Measurements from ENCODE around the gene ARPC5.

The ARPC5 gene

DNA sequence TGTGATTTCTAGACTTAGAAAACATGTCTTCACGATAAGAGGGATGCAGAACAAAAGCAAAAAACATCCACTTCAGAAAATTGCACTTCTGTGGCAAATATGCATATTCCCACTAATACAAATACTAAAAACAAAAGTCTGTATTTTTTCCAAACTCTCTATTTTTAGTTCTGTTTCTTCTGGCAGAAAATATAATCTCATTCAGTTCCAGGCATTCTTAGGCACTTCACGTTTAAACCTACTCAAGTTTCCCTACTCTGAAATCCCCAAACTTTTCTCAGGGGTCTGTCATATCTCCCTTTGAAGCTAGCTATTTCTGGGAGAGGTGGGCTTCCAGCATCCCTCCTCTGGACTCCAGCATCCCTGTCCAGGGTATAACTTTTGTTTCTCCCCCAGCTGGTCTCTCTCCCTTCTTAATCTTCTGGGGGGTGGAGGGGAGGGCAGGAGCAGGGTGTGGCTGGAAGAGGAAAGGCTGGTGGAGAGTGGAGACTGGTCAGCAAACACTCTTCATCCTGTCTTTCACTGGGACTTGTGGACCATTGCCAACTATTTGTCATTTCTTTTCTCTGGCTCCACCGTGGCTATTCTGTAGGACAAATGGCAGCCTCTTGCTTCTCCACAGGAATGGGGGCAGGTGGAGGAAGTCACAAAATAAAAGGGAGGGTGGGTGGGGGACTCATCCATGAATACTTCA lies 25.7 kb downstream of the ARPC5 start:
- no peak for DNase-seq

DNA sequence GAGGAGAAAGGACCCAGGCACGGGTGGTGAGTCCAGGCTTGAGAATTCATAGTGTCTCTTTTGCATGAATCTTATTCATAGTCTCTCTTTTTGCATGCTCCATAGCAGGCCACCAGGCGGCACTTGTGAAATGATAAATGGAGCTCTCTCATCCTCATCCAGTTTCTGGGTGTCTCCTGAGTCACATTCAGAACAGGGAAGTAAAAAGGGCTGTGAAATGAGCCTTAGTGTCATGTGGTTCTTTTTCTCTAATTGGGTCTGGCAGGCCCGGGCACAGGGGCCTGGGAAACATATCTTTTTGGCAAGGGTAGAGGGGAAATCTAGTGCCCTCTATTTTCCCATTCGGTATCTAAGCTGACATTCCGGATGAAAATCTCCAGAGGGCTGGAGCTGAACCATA lies 26.3 kb downstream of the ARPC5 start:
- no peak for DNase-seq

GRCh38 chr1:183607322-183607980 lies 28.1 kb downstream of the ARPC5 start:
- no peak for DNase-seq

DNA sequence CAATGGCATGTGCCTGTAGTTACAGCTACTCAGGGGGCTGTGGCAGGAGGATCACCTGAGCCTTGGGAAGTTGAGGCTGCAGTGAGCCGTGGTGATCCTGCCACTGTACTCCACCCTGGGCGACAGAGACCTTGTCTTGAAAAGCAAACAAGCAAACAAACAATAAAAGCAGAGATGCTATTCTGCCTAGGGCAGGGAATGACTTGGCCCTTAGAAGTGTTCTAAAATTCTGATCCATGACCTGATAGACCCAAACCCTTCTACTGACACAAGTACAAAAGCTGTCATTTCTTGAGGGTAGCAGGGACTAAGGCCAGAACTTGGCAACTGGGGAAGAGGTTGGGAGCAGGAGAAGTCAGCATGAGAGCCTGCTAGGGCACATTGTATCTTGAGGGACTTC lies 29.7 kb downstream of the ARPC5 start:
- DNase-seq = no peak

DNA sequence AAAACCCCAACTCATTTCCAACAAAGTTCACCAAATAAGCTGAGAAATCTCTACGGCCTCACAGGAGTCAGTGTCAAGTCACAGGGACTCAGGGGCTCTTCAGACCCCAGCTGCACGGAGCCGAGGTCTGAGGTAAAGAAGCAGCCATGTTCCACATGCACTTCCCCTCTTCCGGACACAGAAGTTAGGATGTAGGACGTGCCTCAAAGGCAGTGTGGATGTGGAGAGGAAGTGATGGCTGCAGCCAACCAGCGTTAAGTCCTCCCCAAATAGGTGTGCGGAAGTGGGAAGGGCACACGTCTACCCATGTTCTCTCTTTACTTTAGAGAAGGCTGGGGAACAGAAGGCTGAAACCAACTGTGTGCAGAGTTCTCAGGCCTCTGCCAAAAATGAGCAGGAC lies 30.8 kb downstream of the ARPC5 start:
- DNase-seq = no peak

DNA sequence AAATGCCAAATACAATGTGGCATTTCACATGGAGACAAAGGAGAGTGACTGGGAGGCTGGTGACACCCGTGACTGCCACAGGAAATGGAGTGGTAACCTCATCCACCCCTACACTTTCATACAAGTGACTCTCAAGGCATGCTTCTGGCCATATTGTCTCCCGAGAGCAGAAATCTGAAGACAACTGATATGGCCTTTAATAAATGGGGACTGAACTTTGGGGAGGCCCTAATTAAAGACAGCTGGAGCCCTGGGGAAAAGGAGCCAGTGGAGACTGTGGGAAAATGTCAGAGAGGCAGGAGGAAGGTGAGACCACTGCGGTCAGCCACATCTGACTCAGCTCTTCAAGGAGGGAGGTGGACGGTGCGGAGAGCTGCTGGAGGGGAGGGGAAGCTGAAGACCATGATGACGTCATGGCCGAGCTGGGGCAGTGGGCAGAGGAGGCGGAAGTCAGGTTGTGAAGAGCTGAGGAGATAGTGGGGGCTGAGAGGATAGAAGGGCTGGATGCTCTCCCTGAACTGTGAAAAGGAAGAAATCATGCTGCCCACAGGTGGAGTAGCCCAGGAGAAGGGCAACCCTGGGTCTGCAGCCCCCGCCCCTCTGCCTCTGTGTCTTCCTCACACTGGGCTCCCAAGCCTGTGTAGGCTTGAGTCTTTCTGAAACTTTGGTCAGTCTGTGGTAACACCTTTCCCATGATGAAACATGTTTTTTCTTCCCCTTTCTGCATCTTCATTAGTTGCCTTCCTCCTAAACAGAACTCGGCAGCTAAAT lies 31.4 kb downstream of the ARPC5 start:
- no peak for DNase-seq

GRCh38 chr1:183602510-183602909 lies 33.1 kb downstream of the ARPC5 start:
- DNase-seq = no peak

DNA sequence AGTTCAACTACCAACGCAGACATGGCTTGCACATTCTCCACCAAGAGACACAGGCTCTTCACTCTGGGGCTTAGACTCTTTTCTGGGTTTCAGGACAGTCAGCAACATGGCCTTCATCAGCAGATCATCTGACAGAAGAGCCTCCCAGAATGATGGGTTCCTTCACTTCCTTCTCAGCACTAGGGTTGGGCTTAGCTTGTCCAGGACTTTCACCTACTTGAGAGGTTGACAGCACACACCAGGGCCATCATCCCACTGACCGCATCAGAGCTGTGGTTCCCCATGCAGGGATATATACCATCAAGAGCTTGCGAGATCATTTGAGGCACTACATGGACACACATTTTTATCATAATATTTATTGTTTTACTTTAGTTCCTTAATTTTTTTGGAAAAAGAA lies 34.9 kb downstream of the ARPC5 start:
- no peak for DNase-seq

- DNase-seq = no peak
Observed at GRCh38 chr1:183600136-183600535, 35.4 kb downstream of the ARPC5 start.

GRCh38 chr1:183598386-183598785 lies 37.2 kb downstream of the ARPC5 start:
- no peak for DNase-seq

- DNase-seq = no peak
Observed at GRCh38 chr1:183597656-183598347, 37.8 kb downstream of the ARPC5 start.

GRCh38 chr1:183596500-183596899 lies 39.1 kb downstream of the ARPC5 start:
- DNase-seq = no peak

GRCh38 chr1:183595537-183595936 lies 40.0 kb downstream of the ARPC5 start:
- no peak for DNase-seq

DNA sequence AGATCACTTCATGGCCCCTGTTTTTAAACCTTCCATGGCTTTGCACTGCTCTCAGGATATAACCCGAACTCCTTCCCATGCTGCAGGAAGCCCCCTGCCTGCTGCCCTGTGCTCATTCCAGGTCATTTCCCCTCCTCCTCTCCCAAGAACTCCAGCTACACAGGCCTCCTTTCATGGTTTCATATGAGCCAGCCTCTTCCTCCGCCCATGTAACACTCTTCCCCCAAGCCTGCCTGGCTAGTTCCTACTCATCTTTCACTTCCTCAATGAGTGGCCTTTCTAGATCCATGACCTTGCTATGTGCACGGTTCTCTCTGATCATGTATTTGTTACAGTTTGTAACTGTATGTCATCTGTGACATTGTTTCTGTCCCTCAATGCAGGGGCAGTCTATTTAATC lies 42.2 kb downstream of the ARPC5 start:
- no peak for DNase-seq

DNA sequence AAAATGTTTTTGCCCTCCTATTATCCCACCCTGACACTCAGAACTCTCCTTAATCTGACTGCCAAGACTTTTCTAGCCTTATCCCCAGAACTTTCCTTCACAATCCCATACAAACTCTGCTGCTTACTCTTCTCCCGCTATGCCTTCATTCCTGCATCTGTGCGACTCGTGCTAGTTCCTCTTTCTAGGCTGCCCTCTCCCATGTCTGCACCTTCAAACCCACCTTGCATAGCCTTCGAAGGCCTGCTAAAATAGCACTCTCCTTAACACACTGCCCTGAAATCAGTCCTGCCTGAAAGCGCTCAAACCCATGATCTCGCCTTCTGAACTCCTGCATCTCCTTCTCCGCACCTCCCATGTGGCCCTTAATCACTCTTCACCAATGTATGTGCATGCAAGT lies 42.9 kb downstream of the ARPC5 start:
- no peak for DNase-seq

GRCh38 chr1:183590244-183591191 lies 45.1 kb downstream of the ARPC5 start, which contains the start of gene NCF2:
Gene NCF2 (minus strand): TSS chr1:183590459. CDS start chr1:183590329, 130 bp downstream.
- no peak for DNase-seq

GRCh38 chr1:183589874-183590243 lies 45.7 kb downstream of the ARPC5 start:
- no peak for DNase-seq

DNA sequence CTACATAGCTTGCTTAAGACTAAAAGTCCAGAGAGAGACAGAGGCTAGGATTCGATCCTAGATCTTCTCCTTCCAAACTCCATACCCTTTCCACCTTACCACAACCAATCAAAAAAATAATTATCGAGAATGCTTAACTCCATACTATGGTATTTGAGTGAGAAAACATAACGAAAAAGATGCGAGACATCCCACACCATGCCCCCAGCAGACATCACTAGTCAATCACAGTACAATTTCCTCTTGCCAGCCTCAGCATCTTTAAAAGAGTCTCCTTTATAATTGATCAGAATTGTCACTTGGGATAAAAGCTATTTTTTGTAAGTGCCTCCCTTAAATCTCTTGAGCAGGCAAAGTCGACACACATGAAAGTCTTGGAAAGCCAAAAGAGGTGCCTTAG lies 46.2 kb downstream of the ARPC5 start:
- no peak for DNase-seq

- DNase-seq = no peak
Observed at GRCh38 chr1:183588827-183589226, 46.8 kb downstream of the ARPC5 start.

DNA sequence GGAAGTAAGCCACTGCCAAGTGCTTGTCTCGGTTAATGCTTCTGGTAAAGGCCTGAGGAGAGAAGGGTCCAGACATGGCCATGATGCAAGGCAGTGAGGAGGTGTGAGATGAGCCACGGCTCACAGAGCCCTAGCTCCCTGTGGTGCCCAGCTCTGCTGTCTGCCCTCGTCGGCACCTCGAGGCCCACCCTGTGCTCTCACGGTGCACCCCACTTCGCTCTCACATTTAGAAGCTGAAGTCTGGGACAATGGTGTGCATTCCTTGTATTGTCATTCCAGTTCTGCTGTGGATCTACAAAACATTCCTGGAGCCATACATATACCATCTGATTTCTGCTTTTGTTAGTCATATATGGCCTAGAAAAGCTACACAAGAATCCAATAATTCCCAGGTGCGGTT lies 48.7 kb downstream of the ARPC5 start:
- DNase-seq = no peak

DNA sequence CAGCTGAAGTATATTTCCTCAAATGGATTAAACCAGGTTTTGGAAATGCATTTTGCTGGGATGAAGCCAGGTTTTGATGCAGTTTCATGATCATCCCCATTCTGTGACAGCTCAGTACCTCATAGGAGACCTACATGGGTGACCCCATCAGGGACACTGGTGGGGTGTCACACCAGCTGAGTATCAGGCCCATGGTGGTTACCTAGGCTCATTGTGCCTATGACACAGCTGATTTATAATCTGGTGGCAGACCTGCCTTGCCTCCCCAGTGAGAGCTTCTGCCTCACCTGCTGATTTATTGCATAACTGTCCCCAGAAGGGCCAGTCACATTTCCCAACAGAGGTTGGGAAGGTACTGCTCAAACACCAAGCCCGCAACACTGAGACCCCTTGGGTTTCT lies 49.1 kb downstream of the ARPC5 start:
- DNase-seq = no peak

DNA sequence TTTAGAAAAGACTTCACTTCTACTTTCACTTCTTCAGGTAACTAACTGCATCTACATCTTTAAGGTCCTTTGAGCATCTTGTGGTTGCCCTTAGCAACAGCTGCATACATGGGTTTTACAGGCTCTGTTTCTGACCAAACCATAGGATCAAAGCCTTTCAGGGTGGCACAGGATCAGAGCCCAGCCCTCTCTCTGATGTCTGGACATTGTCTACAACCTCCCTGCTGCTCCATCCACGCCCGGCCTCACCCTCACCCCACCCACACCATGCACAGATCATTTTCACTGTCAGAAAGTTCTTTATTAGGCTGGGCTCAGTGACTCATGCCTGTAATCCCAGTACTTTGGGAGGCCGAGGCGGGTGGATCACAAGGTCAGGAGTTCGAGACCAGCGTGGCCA lies 50.5 kb downstream of the ARPC5 start:
- DNase-seq = no peak

Data from SHP77 treated with DMSO at 0.1 percent for 48 hours (cell line).